ENCODE measurements around the gene GDAP1L1.
"Not testable (repeated sequence)": the region's sequence is repeated elsewhere in the genome, so short reads cannot be mapped to it uniquely, and the experiment has no call there.

GDAP1L1 gene

DNA sequence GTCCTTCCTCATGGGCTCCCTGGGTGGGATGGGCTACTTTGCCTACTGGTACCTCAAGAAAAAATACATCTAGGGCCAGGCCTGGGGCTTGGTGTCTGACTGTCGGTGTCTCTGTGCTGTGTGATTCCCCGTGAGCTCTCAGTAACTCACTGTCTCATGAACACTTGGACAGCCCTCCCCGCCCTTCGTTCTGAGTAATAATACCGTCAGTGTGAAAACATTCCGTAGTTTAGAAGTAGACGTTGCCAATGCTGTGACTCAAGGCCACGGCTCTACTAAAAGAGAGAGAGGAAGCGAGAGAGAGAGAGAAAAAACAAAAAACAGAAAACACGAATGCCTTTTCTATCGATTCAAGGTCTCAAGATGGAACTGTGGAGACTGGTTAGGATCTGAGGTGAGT lies 32.1 kb downstream of the GDAP1L1 start:
- Histone ChIP-seq H2AFZ (ENCODE audit: low read depth, low read length) (no peak overlapping the region), H3K9me3 (ENCODE audit: low read length) (no peaks in the 10 kb centered on the region), H3K27me3 (ENCODE audit: insufficient read depth, low read length) (no peaks in the 10 kb centered on the region), H3K4me3 (ENCODE audit: low read length) (no peak overlapping the region), H3K36me3 (ENCODE audit: insufficient read depth, low read length) (peaks cover 6% of the 10 kb centered on the region), H3K4me1 (ENCODE audit: insufficient read depth, low read length) (peaks cover 14% of the 10 kb centered on the region)

- Histone ChIP-seq H2AFZ (ENCODE audit: low read depth, low read length) (no peak overlapping the region), H3K4me3 (ENCODE audit: low read length) (no peak overlapping the region), H3K9me3 (ENCODE audit: low read length) (no peaks in the 10 kb centered on the region), H3K4me1 (ENCODE audit: insufficient read depth, low read length) (peaks cover 14% of the 10 kb centered on the region), H3K36me3 (ENCODE audit: insufficient read depth, low read length) (peaks cover 6% of the 10 kb centered on the region), H3K27me3 (ENCODE audit: insufficient read depth, low read length) (no peaks in the 10 kb centered on the region)
Measured at GRCh38 chr20:44280387-44280786, 33.3 kb downstream of the GDAP1L1 start.

DNA sequence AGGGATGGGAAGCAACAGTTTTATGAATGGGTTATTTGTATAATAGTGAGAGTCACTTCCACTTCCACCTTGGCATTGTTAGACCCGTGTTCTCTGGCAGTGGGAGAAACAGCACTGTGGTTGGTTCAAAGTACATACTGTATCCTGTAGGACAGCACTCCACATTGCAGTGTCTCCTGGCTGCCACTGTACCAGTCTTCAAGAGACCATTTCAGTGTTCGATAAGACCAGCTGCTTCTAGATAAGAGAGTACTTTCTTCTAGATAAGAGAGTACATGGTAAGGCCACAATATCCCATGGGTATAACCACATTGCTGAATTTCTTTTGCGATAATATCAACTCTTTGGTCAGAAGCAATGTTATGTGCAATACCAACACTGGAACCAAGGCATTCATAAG lies 35.1 kb downstream of the GDAP1L1 start:
- Histone ChIP-seq H2AFZ (ENCODE audit: low read depth, low read length) (no peak overlapping the region), H3K9me3 (ENCODE audit: low read length) (no peaks in the 10 kb centered on the region), H3K4me3 (ENCODE audit: low read length) (no peak overlapping the region), H3K4me1 (ENCODE audit: insufficient read depth, low read length) (peaks cover 14% of the 10 kb centered on the region), H3K36me3 (ENCODE audit: insufficient read depth, low read length) (peaks cover 6% of the 10 kb centered on the region), H3K27me3 (ENCODE audit: insufficient read depth, low read length) (no peaks in the 10 kb centered on the region)

GRCh38 chr20:44284032-44284431 lies 36.9 kb downstream of the GDAP1L1 start:
- Histone ChIP-seq H3K9me3 (ENCODE audit: low read length) (peaks cover 5% of the 10 kb centered on the region), H3K27me3 (ENCODE audit: insufficient read depth, low read length) (no peaks in the 10 kb centered on the region), H2AFZ (ENCODE audit: low read depth, low read length) (no peak overlapping the region), H3K4me1 (ENCODE audit: insufficient read depth, low read length) (peaks cover 14% of the 10 kb centered on the region), H3K4me3 (ENCODE audit: low read length) (no peak overlapping the region), H3K36me3 (ENCODE audit: insufficient read depth, low read length) (peaks cover 4% of the 10 kb centered on the region)

DNA sequence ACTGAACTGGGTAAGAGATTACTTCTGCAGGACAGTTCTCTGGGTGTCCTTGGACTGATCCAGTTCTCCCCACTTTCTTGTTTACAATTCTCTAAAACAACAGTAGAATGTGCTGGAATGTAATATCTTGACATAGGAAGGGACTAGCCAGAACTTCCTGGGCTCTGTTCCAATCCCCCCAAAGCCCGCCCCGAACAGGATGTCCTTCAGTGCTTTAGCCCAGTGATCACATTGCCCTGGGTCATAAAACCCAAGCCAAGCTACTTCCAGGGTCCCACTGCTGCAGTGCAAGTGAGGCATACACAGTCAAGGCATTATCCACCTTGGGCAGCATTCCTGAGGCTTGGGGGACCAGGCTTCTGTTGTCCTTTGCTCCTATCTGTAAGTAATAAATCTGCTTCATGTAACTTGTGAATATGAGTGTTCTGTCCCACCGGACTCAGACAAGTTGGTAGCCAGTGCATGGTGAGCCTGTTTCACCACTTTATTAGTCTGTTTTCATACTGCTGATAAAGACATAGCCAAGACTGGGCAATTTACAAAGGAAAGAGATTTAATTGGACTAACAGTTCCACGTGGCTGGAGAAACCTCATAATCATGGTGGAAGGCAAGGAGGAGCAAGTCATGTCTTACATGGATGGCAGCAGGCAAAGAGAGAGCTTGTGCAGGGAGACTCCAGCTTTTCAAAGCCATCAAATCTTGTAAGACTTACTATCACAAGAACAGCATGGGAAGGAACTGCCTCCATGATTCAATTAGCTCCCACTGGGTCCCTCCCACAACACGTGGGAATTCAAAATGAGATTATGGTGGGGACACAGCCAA lies 40.4 kb downstream of the GDAP1L1 start:
- Histone ChIP-seq H3K4me3 (ENCODE audit: low read length) (no peak overlapping the region), H3K27me3 (ENCODE audit: insufficient read depth, low read length) (no peaks in the 10 kb centered on the region), H3K4me1 (ENCODE audit: insufficient read depth, low read length) (peaks cover 7% of the 10 kb centered on the region), H3K36me3 (ENCODE audit: insufficient read depth, low read length) (no peaks in the 10 kb centered on the region), H2AFZ (ENCODE audit: low read depth, low read length) (no peak overlapping the region), H3K9me3 (ENCODE audit: low read length) (peaks cover 5% of the 10 kb centered on the region)

DNA sequence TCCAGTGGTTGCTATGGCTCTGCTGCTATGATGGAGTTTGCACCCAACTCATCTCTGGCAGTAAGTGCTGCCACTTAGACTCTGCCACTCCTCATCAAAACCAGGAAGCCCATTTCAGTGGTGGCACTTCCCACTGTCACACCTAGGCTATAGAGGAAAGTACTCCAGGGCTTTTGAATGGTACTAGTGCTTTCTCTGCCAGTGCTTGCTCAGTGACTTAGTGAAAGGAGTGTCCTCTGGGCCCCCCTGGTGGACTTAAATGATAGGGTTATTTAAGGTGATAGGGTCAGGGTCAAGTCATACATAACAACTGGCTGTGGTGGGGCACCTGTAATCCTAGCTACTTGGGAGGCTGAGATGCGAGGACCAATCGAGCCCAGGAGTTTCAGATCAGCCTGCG lies 41.1 kb downstream of the GDAP1L1 start:
- Histone ChIP-seq H3K9me3 (ENCODE audit: low read length) (peaks cover 5% of the 10 kb centered on the region), H3K4me3 (ENCODE audit: low read length) (no peak overlapping the region), H3K4me1 (ENCODE audit: insufficient read depth, low read length) (no peaks in the 10 kb centered on the region), H3K27me3 (ENCODE audit: insufficient read depth, low read length) (no peaks in the 10 kb centered on the region), H2AFZ (ENCODE audit: low read depth, low read length) (no peak overlapping the region), H3K36me3 (ENCODE audit: insufficient read depth, low read length) (no peaks in the 10 kb centered on the region)

- Histone ChIP-seq H3K36me3 (ENCODE audit: insufficient read depth, low read length) (no peaks in the 10 kb centered on the region), H2AFZ (ENCODE audit: low read depth, low read length) (no peak overlapping the region), H3K4me1 (ENCODE audit: insufficient read depth, low read length) (no peaks in the 10 kb centered on the region), H3K9me3 (ENCODE audit: low read length) (peaks cover 5% of the 10 kb centered on the region), H3K27me3 (ENCODE audit: insufficient read depth, low read length) (no peaks in the 10 kb centered on the region), H3K4me3 (ENCODE audit: low read length) (no peak overlapping the region)
Measured at GRCh38 chr20:44291754-44292153, 44.6 kb downstream of the GDAP1L1 start.

DNA sequence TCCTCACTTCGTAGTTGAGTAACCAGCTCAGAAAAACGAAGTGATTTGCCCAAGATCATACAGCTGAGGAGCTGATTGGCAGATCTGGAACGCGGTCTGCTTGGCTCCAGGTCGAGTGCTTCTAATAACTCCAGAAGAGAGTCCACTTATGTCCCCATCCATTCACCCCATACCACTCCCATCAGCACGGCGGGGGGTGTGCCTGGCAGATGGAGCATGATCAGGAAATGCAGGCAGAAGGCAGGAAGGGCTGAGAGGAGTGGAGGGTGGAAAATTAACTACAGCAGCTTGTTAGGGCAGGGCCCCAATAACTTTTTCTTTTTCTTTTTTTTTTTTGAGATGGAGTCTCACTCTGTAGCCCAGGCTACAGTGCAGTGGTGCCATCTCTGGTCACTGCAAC lies 48.9 kb downstream of the GDAP1L1 start:
- H3K9me3 ChIP-seq (ENCODE audit: low read length) = no peaks in the 10 kb centered on the region
- no peaks in the 10 kb centered on the region for H3K36me3 ChIP-seq (ENCODE audit: insufficient read depth, low read length)

GRCh38 chr20:44297721-44298120 lies 50.6 kb downstream of the GDAP1L1 start:
- no peak overlapping the region for H3K4me3 ChIP-seq (ENCODE audit: low read length)
- no peaks in the 10 kb centered on the region for H3K27me3 ChIP-seq (ENCODE audit: insufficient read depth, low read length)
- no peak overlapping the region for H2AFZ ChIP-seq (ENCODE audit: low read depth, low read length)
- H3K9me3 ChIP-seq (ENCODE audit: low read length) = no peaks in the 10 kb centered on the region
- H3K36me3 ChIP-seq (ENCODE audit: insufficient read depth, low read length) = no peaks in the 10 kb centered on the region
- H3K4me1 ChIP-seq (ENCODE audit: insufficient read depth, low read length) = no peaks in the 10 kb centered on the region

More for the DNA sequence above, 48.9 kb downstream of the GDAP1L1 start:
- Histone ChIP-seq H3K27me3 (ENCODE audit: insufficient read depth, low read length) (no peaks in the 10 kb centered on the region), H3K4me3 (ENCODE audit: low read length) (no peak overlapping the region), H2AFZ (ENCODE audit: low read depth, low read length) (no peak overlapping the region), H3K4me1 (ENCODE audit: insufficient read depth, low read length) (no peaks in the 10 kb centered on the region)

GRCh38 chr20:44299011-44299535 lies 52.0 kb downstream of the GDAP1L1 start:
- H3K27me3 ChIP-seq (ENCODE audit: insufficient read depth, low read length); H3K36me3 ChIP-seq (ENCODE audit: insufficient read depth, low read length): not testable (repeated sequence)

DNA sequence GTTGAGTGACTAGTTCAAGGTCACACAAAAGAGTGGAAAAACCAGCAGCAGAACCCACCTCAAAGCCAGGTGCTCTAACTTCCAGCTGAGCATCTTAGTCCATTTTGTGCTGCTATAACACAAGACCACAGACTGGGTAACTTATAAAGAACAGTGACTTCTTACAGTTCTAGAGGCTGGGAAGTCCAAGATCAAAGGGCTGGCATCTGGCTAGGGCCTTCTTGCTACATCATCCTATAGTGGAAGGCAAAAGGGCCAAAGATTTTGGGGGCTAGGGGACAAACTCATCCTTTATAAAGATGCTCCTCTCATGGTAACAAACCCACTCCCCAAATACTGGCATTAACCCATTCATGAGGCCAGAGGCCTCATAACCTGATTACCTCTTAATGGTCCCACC lies 54.2 kb downstream of the GDAP1L1 start:
- no peak overlapping the region for H3K4me3 ChIP-seq (ENCODE audit: low read length)
- no peaks in the 10 kb centered on the region for H3K4me1 ChIP-seq (ENCODE audit: insufficient read depth, low read length)
- H3K27me3 ChIP-seq (ENCODE audit: insufficient read depth, low read length) = no peaks in the 10 kb centered on the region
- no peak overlapping the region for H2AFZ ChIP-seq (ENCODE audit: low read depth, low read length)
- no peaks in the 10 kb centered on the region for H3K9me3 ChIP-seq (ENCODE audit: low read length)
- no peaks in the 10 kb centered on the region for H3K36me3 ChIP-seq (ENCODE audit: insufficient read depth, low read length)

More at GRCh38 chr20:44299011-44299535, 52.0 kb downstream of the GDAP1L1 start:
- H2AFZ ChIP-seq (ENCODE audit: low read depth, low read length); H3K9me3 ChIP-seq (ENCODE audit: low read length); H3K4me1 ChIP-seq (ENCODE audit: insufficient read depth, low read length); H3K4me3 ChIP-seq (ENCODE audit: low read length): not testable (repeated sequence)

DNA sequence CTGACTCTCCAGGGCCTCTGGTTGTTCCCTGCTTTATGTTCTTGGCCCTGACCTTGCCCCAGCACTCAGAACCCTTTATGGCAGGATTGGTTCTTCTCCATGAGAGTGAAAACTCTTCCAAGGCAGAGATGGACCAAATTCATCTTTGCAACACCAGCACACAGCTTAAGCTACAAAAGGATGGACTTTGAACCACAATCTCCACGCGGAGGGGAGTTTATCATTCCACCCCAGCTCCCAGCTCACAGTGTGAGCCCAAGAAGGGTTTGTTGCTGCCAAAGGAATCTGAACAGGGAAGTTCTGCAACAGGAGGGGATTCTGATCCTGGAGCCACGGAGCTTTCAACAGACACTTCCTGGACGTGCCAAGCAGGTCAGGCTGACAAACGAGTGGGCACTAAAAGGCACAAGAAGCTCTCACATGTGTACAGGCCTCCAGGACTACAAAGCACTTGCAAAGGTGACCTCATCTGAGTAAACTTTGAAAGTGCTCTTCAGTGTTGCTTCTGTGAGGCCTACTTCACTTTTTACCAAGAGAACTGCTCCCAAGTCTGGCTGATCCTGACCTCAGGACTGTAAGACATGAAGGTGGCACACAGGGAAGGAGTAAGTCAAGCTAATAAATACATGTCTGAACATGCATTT lies 55.0 kb downstream of the GDAP1L1 start:
- H3K4me3 ChIP-seq (ENCODE audit: low read length) = no peak overlapping the region
- no peaks in the 10 kb centered on the region for H3K9me3 ChIP-seq (ENCODE audit: low read length)
- H3K27me3 ChIP-seq (ENCODE audit: insufficient read depth, low read length) = no peaks in the 10 kb centered on the region
- no peaks in the 10 kb centered on the region for H3K36me3 ChIP-seq (ENCODE audit: insufficient read depth, low read length)
- H3K4me1 ChIP-seq (ENCODE audit: insufficient read depth, low read length) = no peaks in the 10 kb centered on the region
- no peak overlapping the region for H2AFZ ChIP-seq (ENCODE audit: low read depth, low read length)

DNA sequence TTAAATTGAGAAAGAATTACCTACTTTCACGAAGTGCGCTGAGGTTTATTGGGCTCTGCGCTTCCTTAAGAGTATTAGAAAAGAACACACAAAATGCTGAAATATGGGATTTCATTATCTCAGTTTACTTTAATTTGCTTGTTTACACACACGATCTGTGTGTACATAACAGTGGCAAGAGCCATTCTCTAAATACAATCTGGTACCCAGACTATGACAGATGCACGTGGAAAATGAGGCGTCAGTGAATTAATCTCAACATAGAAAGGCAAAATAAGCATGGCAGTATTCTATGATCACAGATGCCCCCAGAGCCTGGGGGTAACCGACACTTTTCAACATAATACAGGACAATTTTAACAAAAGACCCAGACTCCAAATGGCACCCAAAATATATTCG lies 55.6 kb downstream of the GDAP1L1 start:
- H3K4me1 ChIP-seq (ENCODE audit: insufficient read depth, low read length) = no peaks in the 10 kb centered on the region
- H3K36me3 ChIP-seq (ENCODE audit: insufficient read depth, low read length) = no peaks in the 10 kb centered on the region
- no peaks in the 10 kb centered on the region for H3K9me3 ChIP-seq (ENCODE audit: low read length)
- H3K27me3 ChIP-seq (ENCODE audit: insufficient read depth, low read length) = no peaks in the 10 kb centered on the region
- H2AFZ ChIP-seq (ENCODE audit: low read depth, low read length) = no peak overlapping the region
- H3K4me3 ChIP-seq (ENCODE audit: low read length) = no peak overlapping the region
